WTC11 (cell line): ENCODE data around the gene LOXL1. TPM values are rescaled to one million over a fixed set of nuclear protein-coding genes. Genes with fewer than 3 reads are reported as not detected.

Experiments
- ATAC-seq: fragments of 200-7000 bp; cut with Tn5 transposase; 2 replicates; pipeline ENCODE4 v1.10.0; 2021; ENCODE audit warnings: mild to moderate bottlenecking, moderate library complexity
- CTCF ChIA-PET: fragments of 300-600 bp; sonication (Branson Sonifier 250); formaldehyde crosslinking; loops from one replicate; lab custom pipeline; 2021; ENCODE audit warnings: antibody characterized with exemption; lab: Charles Lee
- POLR2A ChIA-PET: fragments of 350-600 bp; sonication (Branson Sonifier 250); formaldehyde crosslinking; loops from one replicate; lab custom pipeline; 2021; ENCODE audit warnings: antibody characterized with exemption; lab: Charles Lee
- DNase-seq: peaks from one replicate; pipeline ENCODE4 v3.0.0; 2021; ENCODE audit warnings: low spot score
- H3K27ac Mint-ChIP-seq: 2 replicates; pipeline ENCODE4 v1.8.0; 2021; ENCODE audit warnings: mixed read lengths
- H3K27me3 Mint-ChIP-seq: 2 replicates; pipeline ENCODE4 v1.8.0; 2021; ENCODE audit warnings: low read depth, mild to moderate bottlenecking, moderate library complexity, mixed read lengths
- H3K36me3 Mint-ChIP-seq: 2 replicates; pipeline ENCODE4 v1.8.0; 2021; ENCODE audit warnings: mixed read lengths
- H3K4me1 Mint-ChIP-seq: 2 replicates; pipeline ENCODE4 v1.8.0; 2022; ENCODE audit warnings: mixed read lengths
- H3K4me3 Mint-ChIP-seq: 2 replicates; pipeline ENCODE4 v1.8.0; 2021; ENCODE audit warnings: mild to moderate bottlenecking, moderate library complexity, mixed read lengths
- H3K9me3 Mint-ChIP-seq: 2 replicates; pipeline ENCODE4 v1.8.0; 2021; ENCODE audit warnings: mixed read lengths
- ATF1 ChIP-seq: sonication (generic); formaldehyde crosslinking; IDR thresholded peaks from 2 replicates; pipeline ENCODE4 v1.8.1; 2023; ENCODE audit warnings: mild to moderate bottlenecking, moderate library complexity, missing genetic modification reagents
- CREM ChIP-seq: sonication (generic); formaldehyde crosslinking; IDR thresholded peaks from 2 replicates; pipeline ENCODE4 v1.8.1; 2022; ENCODE audit warnings: mild to moderate bottlenecking, missing genetic modification reagents, moderate library complexity
- EMX1 ChIP-seq: fragments of 250-450 bp; sonication (Bioruptor Pico); IDR thresholded peaks from 2 replicates; pipeline ENCODE4 v1.8.0; 2021; ENCODE audit warnings: mild to moderate bottlenecking
- FOXK1 ChIP-seq: sonication (generic); formaldehyde crosslinking; IDR thresholded peaks from 2 replicates; pipeline ENCODE4 v1.8.0; 2022; ENCODE audit warnings: mild to moderate bottlenecking, moderate library complexity, missing genetic modification reagents
- GABPB1 ChIP-seq: sonication (generic); formaldehyde crosslinking; IDR thresholded peaks from 2 replicates; pipeline ENCODE4 v1.8.1; 2023; ENCODE audit warnings: mild to moderate bottlenecking, missing genetic modification reagents
- HMGA2 ChIP-seq: fragments of 250-450 bp; sonication (Bioruptor Pico); IDR thresholded peaks from 2 replicates; pipeline ENCODE4 v1.4.0; 2021; ENCODE audit warnings: mild to moderate bottlenecking, moderate library complexity
- IRF2 ChIP-seq: sonication (generic); formaldehyde crosslinking; IDR thresholded peaks from 2 replicates; pipeline ENCODE4 v1.8.0; 2022; ENCODE audit warnings: low read depth, missing genetic modification reagents, borderline replicate concordance
- JUN ChIP-seq: sonication (generic); formaldehyde crosslinking; IDR thresholded peaks from 2 replicates; pipeline ENCODE4 v1.8.0; 2023; ENCODE audit warnings: mild to moderate bottlenecking, missing genetic modification reagents
- NR1H2 ChIP-seq: sonication (generic); formaldehyde crosslinking; IDR thresholded peaks from 2 replicates; pipeline ENCODE4 v1.9.0; 2021; ENCODE audit warnings: mild to moderate bottlenecking, moderate library complexity, missing genetic modification reagents
- NR2C2 ChIP-seq: sonication (generic); formaldehyde crosslinking; IDR thresholded peaks from 2 replicates; pipeline ENCODE4 v1.8.0; 2022; ENCODE audit warnings: mild to moderate bottlenecking, missing genetic modification reagents
- RORB ChIP-seq: fragments of 250-450 bp; sonication (Bioruptor Pico); IDR thresholded peaks from 2 replicates; pipeline ENCODE4 v1.9.0; 2021; ENCODE audit warnings: mild to moderate bottlenecking
- TEAD4 ChIP-seq: sonication (generic); formaldehyde crosslinking; IDR thresholded peaks from 2 replicates; pipeline ENCODE4 v1.8.0; 2022; ENCODE audit warnings: mild to moderate bottlenecking, missing genetic modification reagents
- ZNF263 ChIP-seq: sonication (generic); formaldehyde crosslinking; IDR thresholded peaks from 2 replicates; pipeline ENCODE4 v1.8.1; 2022; ENCODE audit warnings: low read depth, mild to moderate bottlenecking, moderate library complexity, missing genetic modification reagents
- ZNF396 ChIP-seq: fragments of 250-450 bp; sonication (Bioruptor Pico); IDR thresholded peaks from 2 replicates; pipeline ENCODE4 v1.8.0; 2021; ENCODE audit warnings: mild to moderate bottlenecking, moderate library complexity, borderline replicate concordance
- ZNF423 ChIP-seq: fragments of 250-450 bp; sonication (Bioruptor Pico); IDR thresholded peaks from 2 replicates; pipeline ENCODE4 v2.1.2; 2022; ENCODE audit warnings: mild to moderate bottlenecking, moderate library complexity
- total RNA-seq: library from RNA; stranded (reverse); gene quantifications from 3 replicates; pipeline ENCODE4 v1.2.3, GENCODE V29; 2021
- TF ChIP-seq, protein P1 (sequence below): fragments of 250-450 bp; sonication (Bioruptor Pico); IDR thresholded peaks from 2 replicates; pipeline ENCODE4 v1.9.0; 2021; ENCODE audit warnings: moderate library complexity, mild to moderate bottlenecking, inconsistent platforms, borderline replicate concordance
- TF ChIP-seq, protein P2 (sequence below): sonication (generic); formaldehyde crosslinking; IDR thresholded peaks from 2 replicates; pipeline ENCODE4 v1.8.0; 2022; ENCODE audit warnings: mild to moderate bottlenecking, missing genetic modification reagents
- TF ChIP-seq, protein P3 (sequence below): fragments of 250-450 bp; sonication (Bioruptor Pico); IDR thresholded peaks from 2 replicates; pipeline ENCODE4 v2.1.2; 2022; ENCODE audit warnings: mild to moderate bottlenecking, moderate library complexity
- TF ChIP-seq, protein P4 (sequence below): sonication (generic); formaldehyde crosslinking; IDR thresholded peaks from 2 replicates; pipeline ENCODE4 v1.8.1; 2023; ENCODE audit warnings: mild to moderate bottlenecking, missing genetic modification reagents, borderline replicate concordance
- TF ChIP-seq, protein P5 (sequence below): sonication (generic); formaldehyde crosslinking; IDR thresholded peaks from 2 replicates; pipeline ENCODE4 v1.8.0; 2023; ENCODE audit warnings: missing genetic modification reagents
- TF ChIP-seq, protein P6 (sequence below): sonication (generic); formaldehyde crosslinking; IDR thresholded peaks from 2 replicates; pipeline ENCODE4 v1.8.0; 2022; ENCODE audit warnings: mild to moderate bottlenecking, missing genetic modification reagents
- TF ChIP-seq, protein P7 (sequence below): fragments of 250-450 bp; sonication (Bioruptor Pico); conservative IDR thresholded peaks from 2 replicates; pipeline ENCODE4 v1.9.0; 2021; ENCODE audit warnings: mild to moderate bottlenecking

Gene LOXL1
- total RNA-seq, 1 experiment from 2014 or later, result 10.6 TPM

DNA sequence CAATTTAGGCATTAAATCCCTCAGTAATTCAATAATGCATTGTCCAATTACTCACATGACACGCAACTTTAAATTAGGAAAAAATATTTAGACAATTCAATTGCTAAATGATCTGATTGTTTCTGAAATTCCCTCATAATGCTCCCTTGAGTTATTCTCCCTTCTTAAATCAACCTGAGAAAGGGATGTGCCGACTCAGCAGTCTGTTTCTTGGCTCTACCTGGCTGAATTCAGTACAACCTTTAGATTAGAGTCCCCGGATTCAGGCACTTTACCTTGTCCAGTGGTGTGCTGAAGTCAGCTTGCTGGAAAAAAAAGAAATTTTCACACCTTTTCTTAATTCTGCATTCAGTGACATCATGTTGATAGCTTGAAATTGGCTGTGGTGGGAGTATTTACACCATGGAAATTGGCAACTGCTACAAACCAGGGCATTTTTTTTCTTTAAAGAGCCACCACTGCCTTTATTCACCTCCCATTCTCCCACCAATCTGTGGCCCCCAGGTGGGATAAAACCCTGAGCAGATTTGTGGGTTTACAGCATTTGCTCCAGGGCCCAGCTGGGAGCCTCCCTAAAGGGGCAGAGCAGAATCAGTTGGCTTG is 20.9 kb upstream of the LOXL1 start (continued):
- TF ChIP-seq ZNF263 (CRISPR knock-in tag) (no peak), IRF2 (CRISPR knock-in tag) (no peak), RORB (CRISPR knock-in tag) (no peak)
- TF ChIP-seq, all 79 proteins: peak for 0

DNA sequence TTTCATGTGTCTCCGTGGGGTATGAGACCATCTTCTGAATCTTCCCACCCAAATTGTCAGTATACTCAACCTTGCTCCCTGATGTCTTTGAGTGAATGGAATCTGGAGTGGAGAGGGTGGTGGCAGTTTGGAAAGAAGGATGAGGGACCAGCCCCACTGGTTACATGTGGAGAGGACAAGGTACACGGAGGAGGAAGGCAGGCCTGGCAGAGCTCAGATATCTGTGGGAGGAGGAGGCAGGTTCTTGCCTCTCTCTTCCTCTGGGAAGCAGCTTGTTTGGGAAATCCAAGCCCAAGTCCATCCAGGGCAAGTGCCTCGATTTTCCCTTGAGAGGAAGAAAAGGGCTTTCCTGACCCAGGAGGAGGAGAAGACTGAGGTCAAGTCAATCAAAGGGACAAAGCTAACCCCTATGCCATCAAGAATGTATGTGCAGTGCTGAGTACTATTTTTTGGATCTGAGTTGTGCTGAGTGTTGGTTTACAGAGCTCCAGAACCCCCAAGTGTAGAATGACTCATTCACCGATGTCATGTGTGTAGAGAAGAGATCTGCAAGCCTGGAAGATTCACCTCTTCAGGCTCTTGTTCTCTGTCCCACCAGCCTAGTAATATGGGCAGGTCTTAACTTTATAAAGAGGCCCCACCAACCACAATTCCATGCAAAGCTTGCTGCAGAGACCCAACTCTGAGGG is 19.8 kb upstream of the LOXL1 start:
- POLR2A ChIA-PET, result no interaction called here
- Mint-ChIP-seq H3K27ac (no peak overlapping the region), H3K9me3 (peaks cover 2% of the 10 kb centered on the region), H3K27me3 (peaks cover 7% of the 10 kb centered on the region), H3K36me3 (no peaks in the 10 kb centered on the region), H3K4me1 (peaks cover 12% of the 10 kb centered on the region), H3K4me3 (no peak overlapping the region)
- ATAC-seq (no peak), DNase-seq (no peak)
- TF ChIP-seq NR1H2 (CRISPR knock-in tag) (no peak), HMGA2 (no peak)
- TF ChIP-seq, protein P1, sequence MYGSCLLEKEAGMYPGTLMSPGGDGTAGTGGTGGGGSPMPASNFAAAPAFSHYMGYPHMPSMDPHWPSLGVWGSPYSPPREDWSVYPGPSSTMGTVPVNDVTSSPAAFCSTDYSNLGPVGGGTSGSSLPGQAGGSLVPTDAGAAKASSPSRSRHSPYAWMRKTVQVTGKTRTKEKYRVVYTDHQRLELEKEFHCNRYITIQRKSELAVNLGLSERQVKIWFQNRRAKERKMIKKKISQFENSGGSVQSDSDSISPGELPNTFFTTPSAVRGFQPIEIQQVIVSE (CRISPR knock-in tag), result no peak
- TF ChIP-seq, protein P2, sequence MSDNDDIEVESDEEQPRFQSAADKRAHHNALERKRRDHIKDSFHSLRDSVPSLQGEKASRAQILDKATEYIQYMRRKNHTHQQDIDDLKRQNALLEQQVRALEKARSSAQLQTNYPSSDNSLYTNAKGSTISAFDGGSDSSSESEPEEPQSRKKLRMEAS (CRISPR knock-in tag), result no peak
- TF ChIP-seq, protein P3, sequence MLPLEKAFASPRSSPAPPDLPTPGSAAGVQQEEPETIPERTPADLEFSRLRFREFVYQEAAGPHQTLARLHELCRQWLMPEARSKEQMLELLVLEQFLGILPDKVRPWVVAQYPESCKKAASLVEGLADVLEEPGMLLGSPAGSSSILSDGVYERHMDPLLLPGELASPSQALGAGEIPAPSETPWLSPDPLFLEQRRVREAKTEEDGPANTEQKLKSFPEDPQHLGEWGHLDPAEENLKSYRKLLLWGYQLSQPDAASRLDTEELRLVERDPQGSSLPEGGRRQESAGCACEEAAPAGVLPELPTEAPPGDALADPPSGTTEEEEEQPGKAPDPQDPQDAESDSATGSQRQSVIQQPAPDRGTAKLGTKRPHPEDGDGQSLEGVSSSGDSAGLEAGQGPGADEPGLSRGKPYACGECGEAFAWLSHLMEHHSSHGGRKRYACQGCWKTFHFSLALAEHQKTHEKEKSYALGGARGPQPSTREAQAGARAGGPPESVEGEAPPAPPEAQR (CRISPR knock-in tag), result no peak
- CTCF ChIA-PET, result interaction anchor here (0.5 to 4.6 kb wide), 15 partner anchors 7 to 349 kb away, joined by 3 to 45 read pairs (median 5); partner anchors contain the start of gene TBC1D21

DNA sequence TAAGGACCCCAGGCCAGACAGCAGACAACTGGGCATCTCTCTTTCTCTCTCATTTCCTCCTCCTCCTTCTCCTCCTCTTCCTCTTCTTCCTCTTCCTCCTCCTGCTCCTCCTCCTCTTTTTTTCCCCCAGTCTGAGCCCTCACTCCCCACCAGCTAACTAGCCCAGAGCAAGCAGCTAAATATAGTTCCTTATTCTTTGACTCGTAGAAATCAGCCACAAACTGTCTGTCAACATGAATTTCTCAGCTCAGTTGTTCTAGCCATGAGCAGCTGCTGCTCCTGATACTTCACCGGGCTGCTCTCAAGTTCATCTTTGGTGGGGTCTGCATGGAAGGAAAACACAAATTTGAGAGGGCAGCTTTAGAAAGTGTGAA is 19.2 kb upstream of the LOXL1 start:
- ATAC-seq, result no peak
- no peaks in the 10 kb centered on the region for H3K9me3 Mint-ChIP-seq
- no peak for DNase-seq
- H3K27me3 Mint-ChIP-seq, result peaks cover 7% of the 10 kb centered on the region
- peaks cover 12% of the 10 kb centered on the region for H3K4me1 Mint-ChIP-seq
- ChIA-PET CTCF (interaction anchor here (0.5 to 4.6 kb wide), 16 partner anchors 8 to 350 kb away, joined by 3 to 45 read pairs (median 4); partner anchors contain the start of gene TBC1D21), POLR2A (no interaction called here)
- H3K36me3 Mint-ChIP-seq, result no peaks in the 10 kb centered on the region
- H3K4me3 Mint-ChIP-seq, result no peak overlapping the region
- H3K27ac Mint-ChIP-seq, result no peak overlapping the region
- TF ChIP-seq ATF1 (CRISPR knock-in tag), result no peak
- TF ChIP-seq NR2C2 (CRISPR knock-in tag), result no peak
- TF ChIP-seq EMX1, result no peak
- no peak for TF ChIP-seq ZNF423
- TF ChIP-seq CREM, result no peak
- TF ChIP-seq, protein P4, sequence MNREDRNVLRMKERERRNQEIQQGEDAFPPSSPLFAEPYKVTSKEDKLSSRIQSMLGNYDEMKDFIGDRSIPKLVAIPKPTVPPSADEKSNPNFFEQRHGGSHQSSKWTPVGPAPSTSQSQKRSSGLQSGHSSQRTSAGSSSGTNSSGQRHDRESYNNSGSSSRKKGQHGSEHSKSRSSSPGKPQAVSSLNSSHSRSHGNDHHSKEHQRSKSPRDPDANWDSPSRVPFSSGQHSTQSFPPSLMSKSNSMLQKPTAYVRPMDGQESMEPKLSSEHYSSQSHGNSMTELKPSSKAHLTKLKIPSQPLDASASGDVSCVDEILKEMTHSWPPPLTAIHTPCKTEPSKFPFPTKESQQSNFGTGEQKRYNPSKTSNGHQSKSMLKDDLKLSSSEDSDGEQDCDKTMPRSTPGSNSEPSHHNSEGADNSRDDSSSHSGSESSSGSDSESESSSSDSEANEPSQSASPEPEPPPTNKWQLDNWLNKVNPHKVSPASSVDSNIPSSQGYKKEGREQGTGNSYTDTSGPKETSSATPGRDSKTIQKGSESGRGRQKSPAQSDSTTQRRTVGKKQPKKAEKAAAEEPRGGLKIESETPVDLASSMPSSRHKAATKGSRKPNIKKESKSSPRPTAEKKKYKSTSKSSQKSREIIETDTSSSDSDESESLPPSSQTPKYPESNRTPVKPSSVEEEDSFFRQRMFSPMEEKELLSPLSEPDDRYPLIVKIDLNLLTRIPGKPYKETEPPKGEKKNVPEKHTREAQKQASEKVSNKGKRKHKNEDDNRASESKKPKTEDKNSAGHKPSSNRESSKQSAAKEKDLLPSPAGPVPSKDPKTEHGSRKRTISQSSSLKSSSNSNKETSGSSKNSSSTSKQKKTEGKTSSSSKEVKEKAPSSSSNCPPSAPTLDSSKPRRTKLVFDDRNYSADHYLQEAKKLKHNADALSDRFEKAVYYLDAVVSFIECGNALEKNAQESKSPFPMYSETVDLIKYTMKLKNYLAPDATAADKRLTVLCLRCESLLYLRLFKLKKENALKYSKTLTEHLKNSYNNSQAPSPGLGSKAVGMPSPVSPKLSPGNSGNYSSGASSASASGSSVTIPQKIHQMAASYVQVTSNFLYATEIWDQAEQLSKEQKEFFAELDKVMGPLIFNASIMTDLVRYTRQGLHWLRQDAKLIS (CRISPR knock-in tag), result no peak
- TF ChIP-seq, protein P5, sequence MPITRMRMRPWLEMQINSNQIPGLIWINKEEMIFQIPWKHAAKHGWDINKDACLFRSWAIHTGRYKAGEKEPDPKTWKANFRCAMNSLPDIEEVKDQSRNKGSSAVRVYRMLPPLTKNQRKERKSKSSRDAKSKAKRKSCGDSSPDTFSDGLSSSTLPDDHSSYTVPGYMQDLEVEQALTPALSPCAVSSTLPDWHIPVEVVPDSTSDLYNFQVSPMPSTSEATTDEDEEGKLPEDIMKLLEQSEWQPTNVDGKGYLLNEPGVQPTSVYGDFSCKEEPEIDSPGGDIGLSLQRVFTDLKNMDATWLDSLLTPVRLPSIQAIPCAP (CRISPR knock-in tag), result no peak
- TF ChIP-seq TEAD4, result no peak
- no peak for TF ChIP-seq GABPB1
- TF ChIP-seq FOXK1 (CRISPR knock-in tag), result no peak
- TF ChIP-seq, protein P6, sequence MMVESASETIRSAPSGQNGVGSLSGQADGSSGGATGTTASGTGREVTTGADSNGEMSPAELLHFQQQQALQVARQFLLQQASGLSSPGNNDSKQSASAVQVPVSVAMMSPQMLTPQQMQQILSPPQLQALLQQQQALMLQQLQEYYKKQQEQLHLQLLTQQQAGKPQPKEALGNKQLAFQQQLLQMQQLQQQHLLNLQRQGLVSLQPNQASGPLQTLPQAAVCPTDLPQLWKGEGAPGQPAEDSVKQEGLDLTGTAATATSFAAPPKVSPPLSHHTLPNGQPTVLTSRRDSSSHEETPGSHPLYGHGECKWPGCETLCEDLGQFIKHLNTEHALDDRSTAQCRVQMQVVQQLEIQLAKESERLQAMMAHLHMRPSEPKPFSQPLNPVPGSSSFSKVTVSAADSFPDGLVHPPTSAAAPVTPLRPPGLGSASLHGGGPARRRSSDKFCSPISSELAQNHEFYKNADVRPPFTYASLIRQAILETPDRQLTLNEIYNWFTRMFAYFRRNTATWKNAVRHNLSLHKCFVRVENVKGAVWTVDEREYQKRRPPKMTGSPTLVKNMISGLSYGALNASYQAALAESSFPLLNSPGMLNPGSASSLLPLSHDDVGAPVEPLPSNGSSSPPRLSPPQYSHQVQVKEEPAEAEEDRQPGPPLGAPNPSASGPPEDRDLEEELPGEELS, result no peak
- TF ChIP-seq ZNF396 (CRISPR knock-in tag), result no peak
- TF ChIP-seq, protein P7, sequence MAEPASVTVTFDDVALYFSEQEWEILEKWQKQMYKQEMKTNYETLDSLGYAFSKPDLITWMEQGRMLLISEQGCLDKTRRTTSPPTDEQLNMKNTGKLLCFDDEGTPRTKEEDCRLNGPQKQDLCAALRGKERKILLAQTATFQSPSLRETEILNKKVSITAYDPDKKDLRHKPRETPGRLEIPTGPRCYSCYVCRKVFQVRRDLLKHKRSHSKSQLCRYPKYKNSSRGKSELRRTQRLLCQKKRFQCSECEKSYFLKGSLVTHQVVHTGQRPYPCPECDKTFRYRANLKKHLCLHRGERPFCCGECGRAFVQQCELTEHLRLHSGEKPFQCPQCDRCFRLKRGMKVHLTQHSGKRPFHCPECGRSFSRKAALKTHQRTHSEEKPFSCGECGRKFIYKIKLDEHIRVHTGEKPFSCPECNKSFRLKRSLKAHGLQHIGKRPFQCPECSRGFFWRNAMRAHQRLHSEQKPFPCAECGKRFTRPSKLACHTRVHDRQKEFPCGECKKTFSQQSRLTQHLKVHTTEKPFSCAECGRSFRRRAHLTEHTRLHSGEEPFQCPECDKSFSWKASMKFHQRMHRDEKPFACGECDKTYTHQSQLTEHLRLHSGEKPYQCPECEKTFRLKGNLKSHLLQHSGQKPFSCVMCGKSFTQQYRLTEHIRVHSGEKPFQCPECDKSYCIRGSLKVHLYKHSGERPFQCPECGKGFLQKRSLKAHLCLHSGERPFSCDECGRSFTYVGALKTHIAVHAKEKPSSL, result no peak
- no peak for TF ChIP-seq JUN (CRISPR knock-in tag)
